H1 (cell line): ENCODE results near the gene FGFBP2. TPM values are rescaled to one million over a fixed set of nuclear protein-coding genes. Genes with fewer than 3 reads are reported as not detected.

Experiments
- CBX8 ChIP-seq: fragments of 300-800, 300-1000 bp; sonication (generic); IDR thresholded peaks from 2 replicates; pipeline ENCODE4 v1.7.1; 2016; ENCODE audit warnings: low read depth, low read length, borderline replicate concordance
- CTBP2 ChIP-seq: IDR thresholded peaks from 2 replicates; pipeline ENCODE4 v1.7.0; 2011; ENCODE audit warnings: borderline replicate concordance, mild to moderate bottlenecking, moderate library complexity, mixed read lengths, low read length; ENCODE audit not compliant: insufficient read depth, insufficient read length
- NRF1 ChIP-seq: IDR thresholded peaks from 2 replicates; pipeline ENCODE4 v1.6.1; 2011; ENCODE audit warnings: mild to moderate bottlenecking, low read depth, low read length, improper control_type of control experiment
- RAD21 ChIP-seq, 2 experiments: IDR thresholded peaks in 1 of 2; conservative IDR thresholded peaks in 1 of 2; 2 replicates each; pipeline ENCODE4 v1.6.1; 2011; ENCODE audit warnings: low read depth in 2 of 2, low read length in 2 of 2, improper control_type of control experiment in 1 of 2, inconsistent platforms in 1 of 2, mild to moderate bottlenecking in 1 of 2, moderate library complexity in 1 of 2
- TAF7 ChIP-seq: optimal IDR thresholded peaks from 2 replicates; pipeline ENCODE3; 2011; ENCODE audit warnings: low read depth, mild to moderate bottlenecking, inconsistent platforms, low read length, moderate library complexity, borderline replicate concordance
- polyA plus RNA-seq, 7 experiments: library from polyadenylated mRNA; depleted of rRNA in 3 of 7; stranded (reverse) in 5 of 7; unstranded in 2 of 7; fragments of >200 nt in 5 of 7; fragments of 200-250 nt in 2 of 7; gene quantifications; 1 replicate in 5 of 7; 2 replicates in 1 of 7; 4 replicates in 1 of 7; pipeline versions ENCODE4 v1.2.1 to v1.2.3, GENCODE V29; 2011 to 2013; ENCODE audit warnings: missing spikeins in 2 of 7, mixed read lengths in 2 of 7
- total RNA-seq: library from RNA; stranded (reverse); fragmentation: NEBNext Ultra II Directional; extraction: Animal tissue kit (Norgen Biotek cat#: 25700); gene quantifications from 2 replicates; pipeline ENCODE4 v1.2.1, GENCODE V29; 2021
- TF ChIP-seq, protein P1 (sequence below): fragments of 300-600 bp; sonication (generic); IDR thresholded peaks from 2 replicates; pipeline ENCODE4 v1.7.1; 2012; ENCODE audit warnings: low read length, moderate library complexity, mild to moderate bottlenecking, inconsistent platforms; ENCODE audit not compliant: insufficient replicate concordance

The FGFBP2 gene
- total and polyA plus RNA-seq, 2 of the 8 experiments (the other 6 are each of a cell fraction or from before 2014, with no cell fraction given): 0.15 TPM; not detected in 1

DNA sequence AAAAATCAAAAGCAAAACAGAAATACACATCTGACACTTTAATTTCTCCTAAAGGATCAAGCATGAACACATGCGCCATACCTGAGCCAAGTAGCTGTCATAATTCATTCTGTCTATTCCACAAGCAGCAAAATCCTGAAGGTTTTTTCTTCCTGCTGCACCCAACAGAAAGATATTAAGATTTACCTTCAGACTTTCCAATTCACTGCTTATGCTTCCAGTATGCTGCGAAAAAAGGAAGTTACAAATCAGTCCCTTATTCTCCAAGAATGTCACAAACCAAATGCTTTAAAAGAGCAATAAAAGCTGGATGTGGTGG lies 29.2 kb upstream of the FGFBP2 start (continued):
- TF ChIP-seq, protein P1, sequence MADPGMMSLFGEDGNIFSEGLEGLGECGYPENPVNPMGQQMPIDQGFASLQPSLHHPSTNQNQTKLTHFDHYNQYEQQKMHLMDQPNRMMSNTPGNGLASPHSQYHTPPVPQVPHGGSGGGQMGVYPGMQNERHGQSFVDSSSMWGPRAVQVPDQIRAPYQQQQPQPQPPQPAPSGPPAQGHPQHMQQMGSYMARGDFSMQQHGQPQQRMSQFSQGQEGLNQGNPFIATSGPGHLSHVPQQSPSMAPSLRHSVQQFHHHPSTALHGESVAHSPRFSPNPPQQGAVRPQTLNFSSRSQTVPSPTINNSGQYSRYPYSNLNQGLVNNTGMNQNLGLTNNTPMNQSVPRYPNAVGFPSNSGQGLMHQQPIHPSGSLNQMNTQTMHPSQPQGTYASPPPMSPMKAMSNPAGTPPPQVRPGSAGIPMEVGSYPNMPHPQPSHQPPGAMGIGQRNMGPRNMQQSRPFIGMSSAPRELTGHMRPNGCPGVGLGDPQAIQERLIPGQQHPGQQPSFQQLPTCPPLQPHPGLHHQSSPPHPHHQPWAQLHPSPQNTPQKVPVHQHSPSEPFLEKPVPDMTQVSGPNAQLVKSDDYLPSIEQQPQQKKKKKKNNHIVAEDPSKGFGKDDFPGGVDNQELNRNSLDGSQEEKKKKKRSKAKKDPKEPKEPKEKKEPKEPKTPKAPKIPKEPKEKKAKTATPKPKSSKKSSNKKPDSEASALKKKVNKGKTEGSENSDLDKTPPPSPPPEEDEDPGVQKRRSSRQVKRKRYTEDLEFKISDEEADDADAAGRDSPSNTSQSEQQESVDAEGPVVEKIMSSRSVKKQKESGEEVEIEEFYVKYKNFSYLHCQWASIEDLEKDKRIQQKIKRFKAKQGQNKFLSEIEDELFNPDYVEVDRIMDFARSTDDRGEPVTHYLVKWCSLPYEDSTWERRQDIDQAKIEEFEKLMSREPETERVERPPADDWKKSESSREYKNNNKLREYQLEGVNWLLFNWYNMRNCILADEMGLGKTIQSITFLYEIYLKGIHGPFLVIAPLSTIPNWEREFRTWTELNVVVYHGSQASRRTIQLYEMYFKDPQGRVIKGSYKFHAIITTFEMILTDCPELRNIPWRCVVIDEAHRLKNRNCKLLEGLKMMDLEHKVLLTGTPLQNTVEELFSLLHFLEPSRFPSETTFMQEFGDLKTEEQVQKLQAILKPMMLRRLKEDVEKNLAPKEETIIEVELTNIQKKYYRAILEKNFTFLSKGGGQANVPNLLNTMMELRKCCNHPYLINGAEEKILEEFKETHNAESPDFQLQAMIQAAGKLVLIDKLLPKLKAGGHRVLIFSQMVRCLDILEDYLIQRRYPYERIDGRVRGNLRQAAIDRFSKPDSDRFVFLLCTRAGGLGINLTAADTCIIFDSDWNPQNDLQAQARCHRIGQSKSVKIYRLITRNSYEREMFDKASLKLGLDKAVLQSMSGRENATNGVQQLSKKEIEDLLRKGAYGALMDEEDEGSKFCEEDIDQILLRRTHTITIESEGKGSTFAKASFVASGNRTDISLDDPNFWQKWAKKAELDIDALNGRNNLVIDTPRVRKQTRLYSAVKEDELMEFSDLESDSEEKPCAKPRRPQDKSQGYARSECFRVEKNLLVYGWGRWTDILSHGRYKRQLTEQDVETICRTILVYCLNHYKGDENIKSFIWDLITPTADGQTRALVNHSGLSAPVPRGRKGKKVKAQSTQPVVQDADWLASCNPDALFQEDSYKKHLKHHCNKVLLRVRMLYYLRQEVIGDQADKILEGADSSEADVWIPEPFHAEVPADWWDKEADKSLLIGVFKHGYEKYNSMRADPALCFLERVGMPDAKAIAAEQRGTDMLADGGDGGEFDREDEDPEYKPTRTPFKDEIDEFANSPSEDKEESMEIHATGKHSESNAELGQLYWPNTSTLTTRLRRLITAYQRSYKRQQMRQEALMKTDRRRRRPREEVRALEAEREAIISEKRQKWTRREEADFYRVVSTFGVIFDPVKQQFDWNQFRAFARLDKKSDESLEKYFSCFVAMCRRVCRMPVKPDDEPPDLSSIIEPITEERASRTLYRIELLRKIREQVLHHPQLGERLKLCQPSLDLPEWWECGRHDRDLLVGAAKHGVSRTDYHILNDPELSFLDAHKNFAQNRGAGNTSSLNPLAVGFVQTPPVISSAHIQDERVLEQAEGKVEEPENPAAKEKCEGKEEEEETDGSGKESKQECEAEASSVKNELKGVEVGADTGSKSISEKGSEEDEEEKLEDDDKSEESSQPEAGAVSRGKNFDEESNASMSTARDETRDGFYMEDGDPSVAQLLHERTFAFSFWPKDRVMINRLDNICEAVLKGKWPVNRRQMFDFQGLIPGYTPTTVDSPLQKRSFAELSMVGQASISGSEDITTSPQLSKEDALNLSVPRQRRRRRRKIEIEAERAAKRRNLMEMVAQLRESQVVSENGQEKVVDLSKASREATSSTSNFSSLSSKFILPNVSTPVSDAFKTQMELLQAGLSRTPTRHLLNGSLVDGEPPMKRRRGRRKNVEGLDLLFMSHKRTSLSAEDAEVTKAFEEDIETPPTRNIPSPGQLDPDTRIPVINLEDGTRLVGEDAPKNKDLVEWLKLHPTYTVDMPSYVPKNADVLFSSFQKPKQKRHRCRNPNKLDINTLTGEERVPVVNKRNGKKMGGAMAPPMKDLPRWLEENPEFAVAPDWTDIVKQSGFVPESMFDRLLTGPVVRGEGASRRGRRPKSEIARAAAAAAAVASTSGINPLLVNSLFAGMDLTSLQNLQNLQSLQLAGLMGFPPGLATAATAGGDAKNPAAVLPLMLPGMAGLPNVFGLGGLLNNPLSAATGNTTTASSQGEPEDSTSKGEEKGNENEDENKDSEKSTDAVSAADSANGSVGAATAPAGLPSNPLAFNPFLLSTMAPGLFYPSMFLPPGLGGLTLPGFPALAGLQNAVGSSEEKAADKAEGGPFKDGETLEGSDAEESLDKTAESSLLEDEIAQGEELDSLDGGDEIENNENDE: no peak
- TF ChIP-seq TAF7 (no peak), NRF1 (no peak), CBX8 (no peak), RAD21 (IDR thresholded peaks at IDR 0.05 in 1 of 2, conservative IDR thresholded peaks at IDR 0.05 in 1 of 2; ENCODE audit: low read depth in 2 of 2, low read length in 2 of 2) (no peak), CTBP2 (no peak)
